Measurements from ENCODE around the gene DISP1.

Gene DISP1

DNA sequence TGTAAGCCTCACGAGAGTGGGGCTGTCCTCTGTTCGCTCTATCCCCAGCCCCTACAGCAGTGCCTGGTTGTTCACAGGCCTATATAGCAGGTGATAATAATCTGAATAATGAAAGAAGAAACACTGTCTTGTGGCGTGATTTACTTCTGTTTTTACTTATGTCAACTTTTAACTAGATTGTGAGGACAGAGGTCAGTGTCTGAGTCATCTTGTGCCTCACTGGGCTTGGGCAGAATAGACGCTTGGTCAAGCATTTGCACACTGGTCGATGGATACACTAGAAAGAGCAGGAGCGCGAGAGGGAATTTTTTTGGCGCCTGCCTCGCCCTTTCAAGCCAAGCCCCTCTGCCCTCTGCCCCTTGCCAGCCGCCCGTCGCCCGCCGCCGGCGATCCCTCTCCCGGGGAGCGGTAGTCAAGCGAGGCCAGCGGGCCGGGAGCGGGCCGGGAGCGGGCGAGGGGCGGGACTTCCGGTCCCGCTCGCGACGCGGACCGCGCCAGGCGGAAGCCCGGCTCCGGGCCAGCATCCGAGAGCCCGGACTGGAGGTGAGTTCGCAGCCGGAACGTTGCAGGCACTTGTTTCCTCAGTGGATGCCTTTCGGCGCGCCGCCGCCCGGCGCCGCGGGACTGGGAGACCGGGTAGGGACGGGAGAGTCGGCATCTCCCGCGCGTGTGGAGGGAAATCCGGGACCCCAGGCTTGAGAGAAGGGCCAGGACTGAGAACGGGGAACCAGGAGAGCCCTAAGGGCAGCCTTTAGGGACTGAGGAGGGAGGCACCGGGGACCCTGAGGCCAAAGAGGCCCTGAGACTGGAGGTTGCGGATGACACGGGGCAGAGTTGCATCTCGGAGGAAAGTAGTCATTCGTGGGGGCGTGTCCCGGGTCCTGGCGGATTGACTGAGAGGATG is at the start of gene DISP1:
TSS of gene DISP1 (plus strand) at position 504 of the 904 bp plus-strand sequence. CDS start 127,785 bp downstream, outside the sequence.
- DNase-seq: peak; percentile 85

GRCh38 chr1:222767152-222767571 is 47.7 kb upstream of the DISP1 start:
- no peak for DNase-seq

- DNase-seq: no peak
Observed at GRCh38 chr1:222768592-222768991, 46.2 kb upstream of the DISP1 start.

- DNase-seq: peak; percentile 12
Observed at GRCh38 chr1:222769181-222769580, 45.7 kb upstream of the DISP1 start.

DNA sequence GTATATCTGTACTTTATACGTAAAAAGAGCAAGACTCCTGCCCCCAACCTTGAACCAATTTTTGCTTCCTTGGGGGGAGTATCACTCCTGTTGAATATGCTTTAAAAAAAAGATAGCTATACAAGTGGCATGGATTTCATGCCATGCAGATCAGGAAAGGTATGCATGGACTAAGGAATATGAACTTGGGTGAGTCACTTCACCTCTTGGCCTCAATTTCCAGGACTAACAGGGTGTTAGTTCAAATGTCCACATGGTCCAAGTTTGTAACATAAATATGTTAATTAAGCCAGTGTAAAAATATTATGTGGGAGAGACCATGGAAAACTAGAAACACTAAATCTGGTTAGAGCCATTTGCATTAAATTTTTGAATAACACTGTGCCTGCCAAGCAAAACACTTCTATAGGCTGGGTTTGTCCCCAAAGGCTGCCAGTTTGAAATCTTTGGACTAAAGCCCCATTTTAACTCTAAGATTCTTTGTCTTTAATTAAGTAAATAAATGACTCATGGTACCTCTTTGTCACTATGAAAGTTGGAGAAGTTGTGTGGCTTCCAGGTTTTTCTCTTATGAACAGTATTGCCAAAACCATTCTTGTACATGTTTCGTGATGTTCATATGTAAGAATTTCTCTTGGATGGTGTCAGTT is 44.7 kb upstream of the DISP1 start:
- no peak for DNase-seq

- DNase-seq: no peak
Observed at GRCh38 chr1:222772996-222773379, 41.9 kb upstream of the DISP1 start.

- DNase-seq: peak; percentile 6
Observed at GRCh38 chr1:222777463-222777862, 37.4 kb upstream of the DISP1 start.

GRCh38 chr1:222777977-222778376 is 36.9 kb upstream of the DISP1 start:
- DNase-seq: no peak

- DNase-seq: no peak
Observed at GRCh38 chr1:222781251-222781650, 33.6 kb upstream of the DISP1 start.

- DNase-seq: no peak
Observed at GRCh38 chr1:222783051-222783450, 31.8 kb upstream of the DISP1 start.

DNA sequence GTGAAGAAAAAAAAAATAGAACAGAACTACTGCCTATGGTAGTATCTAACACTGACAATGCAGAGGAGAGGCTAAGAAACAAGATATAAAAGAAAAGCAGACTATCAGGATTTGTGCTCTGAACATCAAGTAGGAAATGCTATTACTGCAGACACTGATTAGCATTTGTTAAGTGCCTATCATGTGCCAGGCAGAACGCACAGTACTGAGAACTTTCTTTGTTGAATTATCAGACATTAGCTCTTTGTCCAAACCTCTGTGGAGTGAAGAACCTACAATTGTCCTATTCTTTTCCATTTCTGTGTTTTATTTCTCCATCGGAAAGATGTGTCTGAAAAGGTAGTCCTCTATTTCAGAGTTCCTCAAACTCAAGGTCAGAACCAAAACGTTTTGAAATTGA is 30.5 kb upstream of the DISP1 start:
- DNase-seq: no peak

- no peak for DNase-seq
Observed at GRCh38 chr1:222784916-222785315, 29.9 kb upstream of the DISP1 start.

- DNase-seq: no peak
Observed at GRCh38 chr1:222785529-222785928, 29.3 kb upstream of the DISP1 start.

GRCh38 chr1:222786121-222786520 is 28.7 kb upstream of the DISP1 start:
- DNase-seq: no peak

GRCh38 chr1:222787729-222788128 is 27.1 kb upstream of the DISP1 start:
- no peak for DNase-seq

- no peak for DNase-seq
Observed at GRCh38 chr1:222788402-222789156, 26.3 kb upstream of the DISP1 start.

GRCh38 chr1:222790115-222790514 is 24.7 kb upstream of the DISP1 start:
- no peak for DNase-seq

GRCh38 chr1:222790520-222790919 is 24.3 kb upstream of the DISP1 start:
- no peak for DNase-seq

GRCh38 chr1:222791006-222791710 is 23.7 kb upstream of the DISP1 start:
- no peak for DNase-seq

GRCh38 chr1:222792744-222793143 is 22.1 kb upstream of the DISP1 start:
- DNase-seq: peak; percentile 27

- DNase-seq: no peak
Observed at GRCh38 chr1:222794656-222795474, 20.0 kb upstream of the DISP1 start.

DNA sequence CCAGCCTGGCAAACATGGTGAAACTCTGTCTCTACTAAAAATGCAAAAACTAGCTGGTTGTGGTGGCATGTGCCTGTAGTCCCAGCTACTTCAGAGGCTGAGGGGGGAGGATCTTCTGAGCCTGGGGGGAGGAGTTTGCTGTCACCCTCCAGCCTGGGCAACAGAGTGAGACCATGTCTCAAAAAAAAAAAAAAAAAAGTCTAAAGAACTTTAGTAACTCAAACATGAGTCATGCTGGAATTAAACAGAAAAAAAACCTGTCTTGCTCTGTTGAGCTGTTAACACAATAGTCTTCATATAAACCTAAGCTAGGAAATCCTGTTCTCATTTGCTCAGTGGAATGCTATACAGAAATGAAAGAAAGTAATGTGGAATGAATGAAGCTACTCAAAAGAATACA is 16.7 kb upstream of the DISP1 start:
- DNase-seq: no peak

Data from inflammatory macrophage treated with lipopolysaccharide for 4 hours (primary cell).